Measurements from ENCODE around the gene TBC1D22A. TPM values are rescaled to one million over a fixed set of nuclear protein-coding genes. Genes with fewer than 3 reads are reported as not detected.

TBC1D22A gene
- total and polyA plus RNA-seq, 2 donors from 2014 or later, result 24.6 to 39.4 TPM

GRCh38 chr22:46865642-46866041, 103.2 kb downstream of the TBC1D22A start:
- Histone ChIP-seq H3K4me3 (ENCODE audit: low read length in 3 of 3) (no peak overlapping the region), H3K9me3 (ENCODE audit: control insufficient read depth in 2 of 3, insufficient read depth in 1 of 3, low read length in 3 of 3) (peaks cover 0 to 2% (median under 1%) of the 10 kb centered on the region in 3 donors), H3K27me3 (ENCODE audit: control insufficient read depth, insufficient read depth, low read length) (no peaks in the 10 kb centered on the region), H3K9ac (ENCODE audit: low read length in 3 of 3) (no peak overlapping the region), H3K4me1 (ENCODE audit: control insufficient read depth in 2 of 3, insufficient read depth in 2 of 3, low read depth in 1 of 3, low read length in 3 of 3) (peaks cover 0 to 8% (median 5%) of the 10 kb centered on the region in 3 donors), H3K27ac (ENCODE audit: low read depth in 2 of 2, low read length in 2 of 2) (no peak overlapping the region), H3K36me3 (ENCODE audit: control insufficient read depth in 2 of 3, insufficient read depth in 3 of 3, low read length in 3 of 3) (peaks cover 0 to 5% (median 0%) of the 10 kb centered on the region in 3 donors)
- FAIRE-seq (no peak), DNase-seq (no peak)
- TF ChIP-seq CTCF (IDR thresholded peaks at IDR 0.05; ENCODE audit: borderline replicate concordance, extremely low read depth, insufficient read depth), result no peak
- intact Hi-C loops (cut with DNase I), result no loop called here

- Histone ChIP-seq H3K4me3 (ENCODE audit: low read length in 3 of 3) (no peak overlapping the region), H3K4me1 (ENCODE audit: control insufficient read depth in 2 of 3, insufficient read depth in 2 of 3, low read depth in 1 of 3, low read length in 3 of 3) (peaks cover 0 to 8% (median 5%) of the 10 kb centered on the region in 3 donors), H3K27ac (ENCODE audit: low read depth in 2 of 2, low read length in 2 of 2) (no peak overlapping the region), H3K9ac (ENCODE audit: low read length in 3 of 3) (no peak overlapping the region), H3K36me3 (ENCODE audit: control insufficient read depth in 2 of 3, insufficient read depth in 3 of 3, low read length in 3 of 3) (peaks cover 0 to 5% (median 0%) of the 10 kb centered on the region in 3 donors), H3K27me3 (ENCODE audit: control insufficient read depth, insufficient read depth, low read length) (no peaks in the 10 kb centered on the region), H3K9me3 (ENCODE audit: control insufficient read depth in 2 of 3, insufficient read depth in 1 of 3, low read length in 3 of 3) (peaks cover 0 to 10% (median 2%) of the 10 kb centered on the region in 3 donors)
- DNase-seq (peak in 1 of 5 donors; percentile 5), FAIRE-seq (no peak)
- intact Hi-C loops (cut with DNase I), result no loop called here
- TF ChIP-seq CTCF (IDR thresholded peaks at IDR 0.05; ENCODE audit: borderline replicate concordance, extremely low read depth, insufficient read depth), result no peak
Observed at GRCh38 chr22:46866591-46866990, 104.1 kb downstream of the TBC1D22A start.

GRCh38 chr22:46867106-46867505, 104.7 kb downstream of the TBC1D22A start:
- Histone ChIP-seq H3K4me1 (ENCODE audit: control insufficient read depth in 2 of 3, insufficient read depth in 2 of 3, low read depth in 1 of 3, low read length in 3 of 3) (peaks cover 0 to 8% (median 5%) of the 10 kb centered on the region in 3 donors), H3K36me3 (ENCODE audit: control insufficient read depth in 2 of 3, insufficient read depth in 3 of 3, low read length in 3 of 3) (peaks cover 0 to 5% (median 0%) of the 10 kb centered on the region in 3 donors), H3K27ac (ENCODE audit: low read depth in 2 of 2, low read length in 2 of 2) (no peak overlapping the region), H3K9ac (ENCODE audit: low read length in 3 of 3) (no peak overlapping the region), H3K9me3 (ENCODE audit: control insufficient read depth in 2 of 3, insufficient read depth in 1 of 3, low read length in 3 of 3) (peaks cover 0 to 11% (median 2%) of the 10 kb centered on the region in 3 donors), H3K4me3 (ENCODE audit: low read length in 3 of 3) (no peak overlapping the region), H3K27me3 (ENCODE audit: control insufficient read depth, insufficient read depth, low read length) (no peaks in the 10 kb centered on the region)
- no peak for TF ChIP-seq CTCF (IDR thresholded peaks at IDR 0.05; ENCODE audit: borderline replicate concordance, extremely low read depth, insufficient read depth)
- no peak for DNase-seq
- no peak for FAIRE-seq
- intact Hi-C loops (cut with DNase I), result no loop called here

GRCh38 chr22:46869329-46869728, 106.9 kb downstream of the TBC1D22A start:
- DNase-seq (no peak), FAIRE-seq (no peak)
- Histone ChIP-seq H3K36me3 (ENCODE audit: control insufficient read depth in 2 of 3, insufficient read depth in 3 of 3, low read length in 3 of 3) (peaks cover 0 to 5% (median 0%) of the 10 kb centered on the region in 3 donors), H3K9me3 (ENCODE audit: control insufficient read depth in 2 of 3, insufficient read depth in 1 of 3, low read length in 3 of 3) (peaks cover 0 to 14% (median 2%) of the 10 kb centered on the region in 3 donors), H3K27me3 (ENCODE audit: control insufficient read depth, insufficient read depth, low read length) (no peaks in the 10 kb centered on the region), H3K4me1 (ENCODE audit: control insufficient read depth in 2 of 3, insufficient read depth in 2 of 3, low read depth in 1 of 3, low read length in 3 of 3) (peaks cover 0 to 8% (median 5%) of the 10 kb centered on the region in 3 donors), H3K9ac (ENCODE audit: low read length in 3 of 3) (no peak overlapping the region), H3K4me3 (ENCODE audit: low read length in 3 of 3) (no peak overlapping the region), H3K27ac (ENCODE audit: low read depth in 2 of 2, low read length in 2 of 2) (no peak overlapping the region)
- intact Hi-C loops (cut with DNase I), result no loop called here
- TF ChIP-seq CTCF (IDR thresholded peaks at IDR 0.05; ENCODE audit: borderline replicate concordance, extremely low read depth, insufficient read depth), result no peak
